Kidney tubule cell (primary cell): ENCODE measurements around the gene AKR1C1.
"Not testable (repeated sequence)": the region's sequence is repeated elsewhere in the genome, so short reads cannot be mapped to it uniquely, and the experiment has no call there.

ENCODE experiments used
- DNase-seq: peaks from one replicate; pipeline ENCODE4 v3.0.0-alpha.2; 2018; ENCODE audit warnings: low spot score

Gene AKR1C1

GRCh38 chr10:4947635-4948596, 15.3 kb upstream of the AKR1C1 start:
- peak; percentile 95 for DNase-seq

- DNase-seq: not testable (repeated sequence)
Observed at GRCh38 chr10:4951512-4952162, 11.6 kb upstream of the AKR1C1 start.

- no peak for DNase-seq
Observed at GRCh38 chr10:4953405-4953804, 9.8 kb upstream of the AKR1C1 start.

GRCh38 chr10:4956088-4956487, 7.1 kb upstream of the AKR1C1 start:
- DNase-seq: not testable (repeated sequence)

- not testable (repeated sequence) for DNase-seq
Observed at GRCh38 chr10:4956955-4957645, 6.1 kb upstream of the AKR1C1 start.

- not testable (repeated sequence) for DNase-seq
Observed at GRCh38 chr10:4961558-4961957, 1.7 kb upstream of the AKR1C1 start.

- DNase-seq: not testable (repeated sequence)
Observed at GRCh38 chr10:4962308-4962707, 907 bp upstream of the AKR1C1 start.

GRCh38 chr10:4963815-4964154, 570 bp downstream of the AKR1C1 start:
- not testable (repeated sequence) for DNase-seq

GRCh38 chr10:4965763-4966162, 2.5 kb downstream of the AKR1C1 start:
- DNase-seq: not testable (repeated sequence)

- not testable (repeated sequence) for DNase-seq
Observed at GRCh38 chr10:4967189-4967588, 4.0 kb downstream of the AKR1C1 start.

- not testable (repeated sequence) for DNase-seq
Observed at GRCh38 chr10:4969289-4969688, 6.1 kb downstream of the AKR1C1 start.

- not testable (repeated sequence) for DNase-seq
Observed at GRCh38 chr10:4970362-4970761, 7.1 kb downstream of the AKR1C1 start.

- DNase-seq: not testable (repeated sequence)
Observed at GRCh38 chr10:4972369-4973142, 9.3 kb downstream of the AKR1C1 start.

GRCh38 chr10:4973294-4973693, 10.1 kb downstream of the AKR1C1 start:
- DNase-seq: not testable (repeated sequence)

GRCh38 chr10:4974400-4974799, 11.2 kb downstream of the AKR1C1 start:
- not testable (repeated sequence) for DNase-seq

- no peak for DNase-seq
Observed at GRCh38 chr10:4977025-4977424, 13.8 kb downstream of the AKR1C1 start.

- no peak for DNase-seq
Observed at GRCh38 chr10:4978870-4979269, 15.7 kb downstream of the AKR1C1 start.

- no peak for DNase-seq
Observed at GRCh38 chr10:4980793-4981192, 17.6 kb downstream of the AKR1C1 start.

- peak; percentile 74 for DNase-seq
Observed at GRCh38 chr10:4981722-4982471, 18.7 kb downstream of the AKR1C1 start.

- DNase-seq: peak; percentile 72
Observed at GRCh38 chr10:4982764-4983226, 19.6 kb downstream of the AKR1C1 start.
